Pancreas (tissue), 10 donors: ENCODE measurements around the gene SFN. TPM values are rescaled to one million over a fixed set of nuclear protein-coding genes. Genes with fewer than 3 reads are reported as not detected.
"Not testable (repeated sequence)": the region's sequence is repeated elsewhere in the genome, so short reads cannot be mapped to it uniquely, and the experiment has no call there.

Experiments
- ATAC-seq, 4 donors: fragments of 200-7000 bp; cut with Tn5 transposase; one replicate each; pipeline versions ENCODE4 v1.8.0 to v1.9.1; 2020; ENCODE audit warnings: mild to moderate bottlenecking in 4 of 4, moderate library complexity in 4 of 4
- DNase-seq, 6 donors: peaks; one replicate each; pipeline ENCODE4 v3.0.0-alpha.2; 2020
- FAIRE-seq: peaks from 2 replicates; lab custom pipeline; 2012; peaks lifted over from hg19 to GRCh38; lab: Jason Lieb, UNC
- H3K27ac ChIP-seq, 4 donors: fragments of 200-600 bp; sonication (generic); 1 replicate in 3 of 4; 2 replicates in 1 of 4; pipeline versions ENCODE4 v1.5.0 to v1.8.0; 2020
- H3K27me3 ChIP-seq, 4 donors: fragments of 200-600 bp; one replicate each; pipeline ENCODE4 v1.8.0; 2021
- H3K36me3 ChIP-seq, 3 donors: fragments of 200-600 bp; sonication (generic) in 1 of 3; one replicate each; pipeline versions ENCODE4 v1.5.0 to v1.8.0; 2020 to 2021
- H3K4me1 ChIP-seq, 3 donors: fragments of 200-600 bp; one replicate each; pipeline ENCODE4 v1.8.0; 2021
- H3K4me3 ChIP-seq, 4 donors: fragments of 200-600 bp; sonication (generic) in 2 of 4; one replicate each; pipeline versions ENCODE4 v1.5.0 to v1.8.0; 2020 to 2021
- H3K9me3 ChIP-seq, 4 donors: fragments of 200-600 bp; one replicate each; pipeline ENCODE4 v1.8.0; 2021
- CTCF ChIP-seq, 4 donors: fragments of 200-600 bp; sonication (generic) in 3 of 4; IDR thresholded peaks; one replicate each; pipeline versions ENCODE4 v1.5.0 to v1.8.0; 2021; ENCODE audit warnings: antibody characterized with exemption in 4 of 4
- WGBS, 2 donors: extraction: QIAGEN DNeasy Blood & Tissue Kit; methylation state at CpG; one replicate each; pipeline ENCODE4 v1.1.7; 2013; 5-methylcytosine and 5-hydroxymethylcytosine counted together
- intact Hi-C, 3 donors: fragments of 100-400 bp; cut with DNase I; formaldehyde crosslinking; loops; one replicate each; pipeline versions ENCODE4 v1.11.1 to v1.14.2; 2022
- polyA plus RNA-seq, 2 donors: library from polyadenylated mRNA; stranded (reverse); fragments of 200-250 nt; gene quantifications; one replicate each; pipeline ENCODE4 v1.2.3, GENCODE V29; 2013
- total RNA-seq, 6 donors: library from RNA; stranded (reverse); fragmentation: NEBNext Ultra II Directional in 4 of 6; extraction: Animal tissue kit (Norgen Biotek cat#: 25700) in 4 of 6; gene quantifications; one replicate each; pipeline versions ENCODE4 v1.2.1 to v1.2.4, GENCODE V29; 2021 to 2023
- donor health status: healthy with polysubstance abuse.
- donor health status: DM: no; HTN: no; CAD: no; lungs with moderate emphysema.
- donor health status: DM: no; HTN: no; CAD: no.
- donor health status: control.
- donor health status: control.
- donor health status: Bipolar disorder and iron deficiency.
- donor health status: DM: yes; HTN: yes; CAD: no.
- donor health status: DM: no; HTN: no; CAD: no.
- donor health status: DM: no; HTN: no; CAD: no.
- donor health status: DM: yes; HTN: yes; CAD: no.

Gene SFN
- total and polyA plus RNA-seq, 8 donors = 0.28 to 1.8 (median 0.77) TPM; not detected in 1

GRCh38 chr1:26874896-26875295 is 11.9 kb downstream of the SFN start:
- 63 to 78% methylated on average over 4 of the region's 4 CpGs for WGBS, 2 donors
- no peak for FAIRE-seq
- no peak overlapping the region for H3K4me3 ChIP-seq
- no peak for TF ChIP-seq CTCF (IDR thresholded peaks at IDR 0.05)
- no peaks in the 10 kb centered on the region for H3K27me3 ChIP-seq
- H3K9me3 ChIP-seq = no peaks in the 10 kb centered on the region
- peaks cover 0 to 5% (median 5%) of the 10 kb centered on the region in 3 donors for H3K36me3 ChIP-seq
- no peaks in the 10 kb centered on the region for H3K4me1 ChIP-seq
- no peak overlapping the region for H3K27ac ChIP-seq
- no peak for ATAC-seq
- DNase-seq = no peak
- intact Hi-C loops = no loop called here

DNA sequence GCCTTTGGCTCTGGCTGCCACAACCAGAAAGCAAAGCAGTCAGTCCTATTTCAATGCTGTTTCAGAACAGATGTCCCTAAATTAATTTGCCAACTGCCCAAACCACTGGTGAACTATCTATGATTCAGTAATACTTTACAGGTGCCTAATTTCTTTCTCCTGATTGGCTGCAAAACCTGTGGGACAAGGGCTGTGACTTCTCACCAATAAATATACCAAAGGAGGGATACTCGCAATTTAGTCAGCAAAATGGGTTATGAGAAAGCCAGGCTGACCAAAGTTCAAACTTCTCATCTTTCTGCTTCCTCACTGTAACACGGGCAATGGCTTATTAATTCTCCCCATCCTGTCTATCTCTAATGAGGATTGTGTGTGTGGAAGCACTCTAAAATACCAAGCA is 14.4 kb downstream of the SFN start:
- H3K4me1 ChIP-seq = no peaks in the 10 kb centered on the region
- no peak for DNase-seq
- no peak for TF ChIP-seq CTCF (IDR thresholded peaks at IDR 0.05)
- peaks cover 0 to 22% (median 17%) of the 10 kb centered on the region in 3 donors for H3K36me3 ChIP-seq
- 72% methylated on average over 2 of the region's 2 CpGs for WGBS, 2 donors
- intact Hi-C loops = no loop called here
- no peaks in the 10 kb centered on the region for H3K9me3 ChIP-seq
- no peak overlapping the region for H3K4me3 ChIP-seq
- no peaks in the 10 kb centered on the region for H3K27me3 ChIP-seq
- FAIRE-seq = no peak
- no peak overlapping the region for H3K27ac ChIP-seq
- no peak for ATAC-seq

- no peak for FAIRE-seq
- WGBS, 2 donors = 95 to 97% methylated on average over 4 of the region's 4 CpGs
- H3K36me3 ChIP-seq = peaks cover 8 to 42% (median 41%) of the 10 kb centered on the region in 3 donors
Measured at GRCh38 chr1:26879793-26880192, 16.8 kb downstream of the SFN start.

DNA sequence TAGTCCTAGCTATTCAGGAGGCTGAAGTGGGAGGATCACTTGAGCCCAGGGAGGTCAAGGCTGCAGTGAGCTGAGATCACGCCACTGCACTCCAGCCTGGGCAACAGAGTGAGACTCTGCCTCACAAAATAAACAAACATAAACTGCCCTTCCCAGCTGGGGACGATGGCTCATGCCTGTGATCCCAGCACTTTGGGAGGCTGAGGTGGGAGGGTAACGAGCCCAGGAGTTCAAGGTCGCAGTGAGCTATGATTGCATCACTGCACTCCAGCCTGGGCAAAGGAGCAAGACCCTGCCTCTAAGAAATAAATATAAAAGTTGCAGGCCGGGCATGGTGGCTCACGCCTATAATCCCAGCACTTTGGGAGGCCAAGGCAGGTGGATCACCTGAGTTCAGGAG is 18.7 kb downstream of the SFN start:
- 70 to 72% methylated on average over 6 of the region's 6 CpGs for WGBS, 2 donors
- not testable (repeated sequence) for H3K4me1 ChIP-seq, H3K4me3 ChIP-seq, H3K27ac ChIP-seq, H3K9me3 ChIP-seq, FAIRE-seq, DNase-seq, H3K27me3 ChIP-seq, ATAC-seq
- intact Hi-C loops = loop anchor here in 1 of 3 donors (5.0 kb wide), 1 partner anchor 279 kb away; no protein-coding TSS in a partner anchor
- peaks cover 13 to 58% (median 53%) of the 10 kb centered on the region in 3 donors for H3K36me3 ChIP-seq

More at GRCh38 chr1:26879793-26880192, 16.8 kb downstream of the SFN start:
- ATAC-seq (no peak), DNase-seq (no peak)
- no peak for TF ChIP-seq CTCF (IDR thresholded peaks at IDR 0.05)
- no peak overlapping the region for H3K4me3 ChIP-seq
- no peaks in the 10 kb centered on the region for H3K4me1 ChIP-seq
- intact Hi-C loops = loop anchor here in 1 of 3 donors (5.0 kb wide), 1 partner anchor 277 kb away; no protein-coding TSS in a partner anchor
- H3K9me3 ChIP-seq = no peaks in the 10 kb centered on the region
- H3K27me3 ChIP-seq = no peaks in the 10 kb centered on the region
- no peak overlapping the region for H3K27ac ChIP-seq

- Histone ChIP-seq H3K27me3 (no peaks in the 10 kb centered on the region), H3K4me3 (no peak overlapping the region), H3K9me3 (no peaks in the 10 kb centered on the region), H3K27ac (no peak overlapping the region), H3K4me1 (no peaks in the 10 kb centered on the region), H3K36me3 (peaks cover 13 to 65% (median 54%) of the 10 kb centered on the region in 3 donors)
- intact Hi-C loops = loop anchor here in 1 of 3 donors (5.0 kb wide), 1 partner anchor 281 kb away; no protein-coding TSS in a partner anchor
- no peak for ATAC-seq
- no peak for TF ChIP-seq CTCF (IDR thresholded peaks at IDR 0.05)
- no peak for FAIRE-seq
- WGBS, 2 donors = 84 to 93% methylated on average over 5 of the region's 5 CpGs
- DNase-seq = no peak
Measured at GRCh38 chr1:26882696-26883463, 19.9 kb downstream of the SFN start.
